BJ (cell line): ENCODE results near the gene LRRC9. TPM values are rescaled to one million over a fixed set of nuclear protein-coding genes. Genes with fewer than 3 reads are reported as not detected.

Experiments
- CTCF ChIA-PET: fragments of 350-600 bp; formaldehyde crosslinking; extraction: SDS; loops from one replicate; lab custom pipeline; 2021; ENCODE audit warnings: antibody characterized with exemption, inconsistent platforms; lab: Yijun Ruan, JAX
- POLR2A ChIA-PET: fragments of 300-600 bp; sonication (Branson Sonifier 250); formaldehyde crosslinking; extraction: SDS; loops from one replicate; lab custom pipeline; 2021; ENCODE audit warnings: antibody characterized with exemption; lab: Charles Lee
- DNase-seq: peaks from one replicate; pipeline ENCODE4 v3.0.0-alpha.2; 2011; ENCODE audit warnings: low read depth
- H3K27me3 ChIP-seq: 2 replicates; pipeline ENCODE4 v1.6.0; 2011; ENCODE audit warnings: low read length; ENCODE audit not compliant: control insufficient read depth, insufficient read depth
- H3K36me3 ChIP-seq: 2 replicates; pipeline ENCODE4 v1.5.1; 2011; ENCODE audit warnings: low read length; ENCODE audit not compliant: control insufficient read depth, insufficient read depth
- H3K4me3 ChIP-seq: 2 replicates; pipeline ENCODE4 v1.5.1; 2011; ENCODE audit warnings: low read depth, mild to moderate bottlenecking, control low read depth, low read length
- polyA plus RNA-seq: library from polyadenylated mRNA; depleted of rRNA; stranded (reverse); fragments of >200 nt; gene quantifications from 2 replicates; pipeline ENCODE4 v1.2.3, GENCODE V29; 2011
- TF ChIP-seq, protein P1 (sequence below): IDR thresholded peaks from 2 replicates; pipeline ENCODE4 v1.5.1; 2011; ENCODE audit warnings: low read depth, mild to moderate bottlenecking, control low read depth, inconsistent platforms, low read length, moderate library complexity; ENCODE audit not compliant: insufficient read depth

LRRC9 gene
- polyA plus RNA-seq, 1 experiment: not detected

DNA sequence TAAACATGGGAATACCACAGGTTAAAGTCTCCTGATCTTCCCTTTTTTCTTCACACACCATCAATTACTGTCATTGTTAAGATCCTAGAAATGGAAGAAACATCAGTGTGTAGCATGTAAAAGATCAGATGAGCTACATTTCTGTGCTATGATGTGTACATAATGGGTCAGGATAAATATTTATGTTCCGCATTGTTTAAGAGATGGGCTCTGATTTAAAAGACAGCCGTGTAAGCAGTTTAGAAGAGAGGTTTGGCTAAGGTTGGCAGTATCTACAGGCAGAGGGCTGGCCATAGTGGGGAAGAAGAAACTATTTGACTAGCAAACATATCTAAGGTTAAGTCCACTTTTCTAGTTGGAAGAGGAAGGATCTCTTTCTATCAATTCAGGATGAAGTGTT, 49.4 kb downstream of the LRRC9 start:
- no peak for DNase-seq
- TF ChIP-seq, protein P1, sequence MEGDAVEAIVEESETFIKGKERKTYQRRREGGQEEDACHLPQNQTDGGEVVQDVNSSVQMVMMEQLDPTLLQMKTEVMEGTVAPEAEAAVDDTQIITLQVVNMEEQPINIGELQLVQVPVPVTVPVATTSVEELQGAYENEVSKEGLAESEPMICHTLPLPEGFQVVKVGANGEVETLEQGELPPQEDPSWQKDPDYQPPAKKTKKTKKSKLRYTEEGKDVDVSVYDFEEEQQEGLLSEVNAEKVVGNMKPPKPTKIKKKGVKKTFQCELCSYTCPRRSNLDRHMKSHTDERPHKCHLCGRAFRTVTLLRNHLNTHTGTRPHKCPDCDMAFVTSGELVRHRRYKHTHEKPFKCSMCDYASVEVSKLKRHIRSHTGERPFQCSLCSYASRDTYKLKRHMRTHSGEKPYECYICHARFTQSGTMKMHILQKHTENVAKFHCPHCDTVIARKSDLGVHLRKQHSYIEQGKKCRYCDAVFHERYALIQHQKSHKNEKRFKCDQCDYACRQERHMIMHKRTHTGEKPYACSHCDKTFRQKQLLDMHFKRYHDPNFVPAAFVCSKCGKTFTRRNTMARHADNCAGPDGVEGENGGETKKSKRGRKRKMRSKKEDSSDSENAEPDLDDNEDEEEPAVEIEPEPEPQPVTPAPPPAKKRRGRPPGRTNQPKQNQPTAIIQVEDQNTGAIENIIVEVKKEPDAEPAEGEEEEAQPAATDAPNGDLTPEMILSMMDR: no peak
- ChIA-PET POLR2A (no interaction called here), CTCF (no interaction called here)
- H3K27me3 ChIP-seq: no peaks in the 10 kb centered on the region
- H3K36me3 ChIP-seq: no peaks in the 10 kb centered on the region
- no peak overlapping the region for H3K4me3 ChIP-seq

DNA sequence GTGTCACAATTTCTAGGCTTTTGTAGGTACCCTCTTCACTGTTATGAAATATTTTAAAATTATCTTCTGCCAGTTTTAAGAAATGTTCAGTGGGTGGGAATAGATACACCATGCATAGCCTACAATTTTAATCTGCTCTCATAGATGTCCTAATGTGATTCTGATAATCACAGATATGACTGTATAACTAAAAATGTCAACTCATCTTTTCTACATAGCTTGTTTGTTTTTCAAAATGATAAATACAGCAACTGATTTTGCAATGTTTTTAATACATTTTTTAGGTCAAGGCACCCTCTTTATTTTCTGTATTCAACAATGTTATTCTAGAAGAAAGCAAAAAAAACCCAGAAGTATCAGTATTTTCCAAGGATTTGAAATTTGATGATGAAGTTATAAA, 61.6 kb downstream of the LRRC9 start:
- no peaks in the 10 kb centered on the region for H3K27me3 ChIP-seq
- CTCF ChIA-PET: interaction anchor here (0.6 to 4.7 kb wide), 3 partner anchors 17 to 310 kb away, joined by 3 to 21 read pairs (median 4); no protein-coding TSS in a partner anchor
- TF ChIP-seq, protein P1: no peak
- POLR2A ChIA-PET: no interaction called here
- no peak overlapping the region for H3K4me3 ChIP-seq
- DNase-seq: no peak
- no peaks in the 10 kb centered on the region for H3K36me3 ChIP-seq

DNA sequence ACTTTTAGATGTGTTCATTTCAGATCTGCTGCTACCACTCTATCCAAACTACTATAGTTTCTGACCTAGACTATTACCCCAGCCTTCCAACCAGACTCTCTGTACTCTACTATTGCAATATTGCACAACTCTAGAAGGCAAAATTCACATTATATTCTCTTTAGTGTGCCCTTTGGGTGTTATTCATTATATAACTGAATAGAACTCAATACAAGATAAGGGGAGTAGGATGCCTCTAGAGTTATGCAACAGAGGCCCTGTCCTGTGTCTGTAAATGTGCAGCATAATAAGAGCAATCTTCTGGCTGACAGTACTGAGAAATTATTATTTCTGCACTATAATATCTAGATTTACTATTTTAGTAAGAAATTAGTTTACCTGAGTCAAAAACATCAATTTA, 63.1 kb downstream of the LRRC9 start:
- no peak for DNase-seq
- TF ChIP-seq, protein P1: no peak
- POLR2A ChIA-PET: no interaction called here
- no peaks in the 10 kb centered on the region for H3K27me3 ChIP-seq
- no peak overlapping the region for H3K4me3 ChIP-seq
- H3K36me3 ChIP-seq: no peaks in the 10 kb centered on the region
- CTCF ChIA-PET: interaction anchor here (4.7 kb wide), 1 partner anchor 18 kb away, joined by 21 read pairs; no protein-coding TSS in a partner anchor

DNA sequence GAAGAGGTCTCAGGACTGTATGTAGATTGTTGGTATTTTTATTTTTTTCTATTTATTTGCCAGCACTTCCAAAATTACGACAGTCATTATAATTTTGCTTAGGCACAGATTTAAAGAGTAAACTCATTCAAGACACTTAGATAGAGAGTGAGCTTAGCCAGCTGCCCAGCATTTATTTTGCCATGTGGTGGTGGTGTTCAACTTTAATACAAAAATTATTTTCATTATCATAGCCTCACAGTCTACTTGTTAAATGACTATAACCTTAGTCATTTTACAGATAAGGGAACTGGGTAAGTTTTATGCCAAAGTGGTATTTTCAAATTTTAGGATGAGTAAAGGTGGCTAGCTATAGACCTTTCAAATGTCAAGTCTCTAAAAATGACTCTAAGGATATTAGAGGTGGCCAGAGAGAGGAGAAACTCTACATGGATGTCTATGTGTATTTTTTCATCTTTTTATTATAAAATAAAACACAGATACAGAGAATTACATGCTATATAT, 66.7 kb downstream of the LRRC9 start:
- Histone ChIP-seq H3K4me3 (no peak overlapping the region), H3K36me3 (no peaks in the 10 kb centered on the region), H3K27me3 (no peaks in the 10 kb centered on the region)
- POLR2A ChIA-PET: no interaction called here
- TF ChIP-seq, protein P1: no peak
- DNase-seq: no peak
- CTCF ChIA-PET: no interaction called here

DNA sequence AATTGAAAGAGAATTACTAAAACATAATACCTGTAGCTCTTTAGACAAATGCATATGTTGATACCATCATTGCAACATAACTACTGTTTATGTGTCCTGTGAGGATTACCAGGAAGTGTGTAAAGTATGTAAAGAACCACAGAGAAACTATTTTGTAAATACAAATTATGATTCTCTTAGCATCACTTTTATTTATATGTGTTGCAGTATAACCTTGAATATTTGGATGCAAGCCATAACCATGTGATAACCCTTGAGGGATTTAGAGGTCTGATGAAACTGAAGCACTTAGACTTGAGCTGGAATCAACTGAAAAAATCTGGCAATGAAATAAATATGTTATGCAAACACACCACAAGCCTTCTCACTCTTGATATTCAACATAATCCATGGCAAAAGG, 77.5 kb downstream of the LRRC9 start:
- CTCF ChIA-PET: no interaction called here
- no peak overlapping the region for H3K4me3 ChIP-seq
- TF ChIP-seq, protein P1: no peak
- POLR2A ChIA-PET: no interaction called here
- H3K36me3 ChIP-seq: no peaks in the 10 kb centered on the region
- H3K27me3 ChIP-seq: no peaks in the 10 kb centered on the region
- no peak for DNase-seq
